Amygdala (tissue), 56 donors: Measurements from ENCODE around the gene CDK16.

Experiments used
- DNase-seq, 56 donors: peaks; one replicate each; lab custom pipeline; 2025; lab: John Stamatoyannopoulos, UW

Gene CDK16

DNA sequence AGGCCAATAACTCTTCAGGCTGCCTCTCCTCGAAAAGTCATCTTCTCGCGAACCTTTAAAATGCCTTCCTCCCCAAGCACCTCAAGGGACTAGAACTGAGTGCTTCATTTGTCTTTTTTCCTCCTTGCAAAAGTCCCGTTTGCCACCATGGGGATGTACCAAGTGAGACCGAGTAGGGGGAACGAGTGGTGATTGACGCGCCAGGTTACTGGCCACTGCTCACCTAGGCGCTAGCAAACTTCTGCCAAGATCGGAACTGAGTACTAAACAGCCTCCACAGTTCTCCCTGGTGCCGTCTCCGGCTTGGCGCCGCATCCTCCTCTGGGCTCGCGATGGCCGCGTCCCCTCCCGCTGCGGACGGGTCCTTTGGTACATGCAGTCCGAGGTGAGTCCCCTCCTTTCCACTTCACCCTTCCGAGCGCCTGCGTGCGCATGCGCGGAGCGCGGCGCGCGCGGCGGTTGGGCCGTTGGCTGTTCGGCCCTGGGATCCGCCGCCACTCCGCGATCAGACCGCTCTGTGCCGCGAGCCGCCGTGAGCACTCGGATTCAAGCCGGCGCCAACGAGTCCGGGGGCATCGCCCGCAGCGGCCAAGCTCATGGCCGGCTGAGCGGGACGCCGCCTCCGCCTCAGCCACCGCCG, at the start of gene CDK16:
Gene CDK16 (plus strand): TSS at position 402 of the 640 bp plus-strand sequence. CDS start 4,877 bp downstream, outside the sequence.
- DNase-seq, result peak in 55 of 56 donors; percentile 5 to 91 (median 69)

DNA sequence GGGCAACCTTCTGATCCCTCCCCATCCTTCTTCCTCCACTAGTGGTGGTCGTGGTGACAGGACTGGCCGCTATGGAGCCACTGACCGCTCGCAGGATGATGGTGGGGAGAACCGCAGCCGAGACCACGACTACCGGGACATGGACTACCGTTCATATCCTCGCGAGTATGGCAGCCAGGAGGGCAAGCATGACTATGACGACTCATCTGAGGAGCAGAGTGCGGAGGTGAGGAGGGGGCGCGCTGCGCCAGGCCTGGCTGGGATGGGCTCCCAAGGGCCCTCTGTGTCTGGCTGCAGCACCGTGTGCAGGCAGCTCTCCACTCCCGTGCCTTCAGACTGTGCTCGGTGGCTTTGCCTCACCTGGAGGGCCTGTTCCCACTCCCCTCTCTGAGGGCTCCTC, 49.2 kb upstream of the CDK16 start:
- DNase-seq, result no peak

DNA sequence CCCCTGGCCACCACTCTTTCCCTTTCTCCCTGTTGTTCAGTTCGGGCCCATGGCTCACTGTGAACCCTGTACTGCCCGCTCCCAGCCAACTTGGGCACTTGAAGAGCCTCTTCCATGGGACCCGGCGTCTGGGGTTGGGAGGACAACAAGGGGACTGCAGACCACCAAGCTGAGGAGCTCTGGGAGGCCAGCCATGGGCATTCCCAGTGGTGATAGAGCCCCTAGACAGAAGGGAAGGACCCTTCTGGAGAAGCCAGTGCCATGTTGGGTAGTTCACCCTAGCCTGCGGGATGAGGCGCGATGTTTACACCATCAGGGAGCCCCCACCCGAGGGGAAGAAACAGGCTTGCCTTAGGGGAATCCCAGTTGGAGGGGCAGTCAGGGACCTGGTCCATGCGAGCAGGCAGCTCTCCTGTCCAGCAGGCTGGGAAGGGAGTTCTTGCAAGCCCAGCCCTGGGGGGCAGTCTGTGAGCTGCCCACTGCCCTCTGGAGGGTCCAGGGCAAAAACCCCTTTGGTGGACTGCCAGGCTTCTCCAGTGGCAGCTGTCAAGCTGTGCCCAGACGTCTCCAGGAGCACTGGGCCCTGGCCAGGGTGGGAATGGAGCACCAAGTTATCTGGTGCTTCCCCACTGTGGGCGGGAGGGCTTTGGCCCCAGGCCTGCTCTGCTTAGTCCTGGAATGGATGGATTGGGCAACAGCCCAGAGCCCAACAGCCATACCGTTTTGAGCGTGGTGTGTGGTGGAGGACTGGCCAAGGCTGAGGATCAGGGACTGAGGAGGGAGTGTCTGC, 48.6 kb upstream of the CDK16 start:
- DNase-seq, result no peak

DNA sequence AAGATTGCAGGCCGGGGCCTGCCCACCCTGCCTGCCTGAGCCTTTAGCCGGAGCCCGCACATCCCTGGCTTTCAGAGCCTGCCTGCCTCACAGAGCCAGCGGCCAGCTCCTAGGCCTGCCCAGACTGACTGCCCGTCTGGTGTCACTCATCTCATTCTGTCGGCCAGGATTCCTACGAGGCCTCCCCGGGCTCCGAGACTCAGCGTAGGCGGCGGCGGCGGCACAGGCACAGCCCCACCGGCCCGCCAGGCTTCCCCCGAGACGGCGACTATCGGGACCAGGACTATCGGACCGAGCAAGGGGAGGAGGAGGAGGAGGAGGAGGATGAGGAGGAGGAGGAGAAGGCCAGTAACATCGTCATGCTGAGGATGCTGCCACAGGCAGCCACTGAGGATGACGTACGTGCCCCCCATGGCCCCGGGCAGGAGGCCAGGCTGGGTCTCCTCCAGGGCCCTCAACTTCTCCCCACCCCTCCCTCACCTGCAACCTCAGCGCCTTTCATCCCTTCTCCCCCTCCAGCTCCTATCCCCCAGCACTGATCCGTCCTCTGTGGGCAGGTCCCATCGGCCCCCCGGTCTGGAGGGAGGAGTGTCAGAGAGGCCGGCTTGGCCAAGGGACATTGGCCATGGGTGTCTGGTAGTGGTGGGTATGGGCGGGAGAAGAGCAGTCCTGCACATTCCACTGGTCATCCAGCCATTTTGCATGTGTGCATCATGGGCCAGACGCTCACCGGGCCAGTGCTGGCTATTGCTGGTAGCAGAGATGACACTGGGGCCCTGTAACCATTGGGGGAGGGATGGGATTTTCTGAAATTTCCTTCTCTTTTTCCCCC, 47.4 kb upstream of the CDK16 start:
- no peak for DNase-seq

DNA sequence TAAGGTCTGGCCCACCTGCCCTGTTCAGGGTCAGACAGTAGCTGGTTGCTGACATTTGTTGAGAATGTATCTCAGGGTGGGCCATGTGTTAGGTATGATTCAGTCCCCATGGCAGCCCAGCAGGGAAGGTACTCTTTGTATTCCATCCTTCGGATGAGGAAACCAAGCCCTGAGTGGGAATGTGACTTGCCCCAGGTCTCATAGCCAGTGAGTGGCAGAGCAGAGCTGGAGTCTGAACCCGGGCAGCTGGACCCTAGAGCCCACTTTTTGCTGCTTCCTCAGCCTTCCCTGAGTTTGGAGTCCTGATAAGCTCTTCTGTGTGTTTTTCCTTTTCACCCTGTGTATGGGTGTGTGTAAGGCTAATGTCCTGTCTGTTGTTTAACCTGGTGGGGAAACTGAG, 46.5 kb upstream of the CDK16 start:
- no peak for DNase-seq

DNA sequence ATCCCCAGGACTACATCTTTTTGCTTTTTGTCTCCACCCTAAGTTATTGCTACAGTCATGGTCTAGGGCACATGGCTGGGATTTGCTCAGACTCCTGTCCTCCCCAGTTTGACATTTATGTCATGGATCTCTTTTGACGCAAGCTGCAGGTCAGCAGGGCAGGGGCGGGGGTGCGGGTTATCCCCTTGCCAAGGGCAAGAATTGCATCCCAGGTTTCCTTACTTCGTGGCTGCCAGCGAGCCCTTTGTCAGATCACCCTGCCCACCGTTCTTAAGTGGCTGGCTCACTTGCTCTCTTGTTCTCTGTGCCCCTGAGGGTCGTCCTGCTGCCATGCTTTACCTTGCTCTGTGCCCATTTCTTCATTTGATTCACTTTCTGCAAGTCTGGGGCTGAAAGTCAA, 45.9 kb upstream of the CDK16 start:
- no peak for DNase-seq

DNA sequence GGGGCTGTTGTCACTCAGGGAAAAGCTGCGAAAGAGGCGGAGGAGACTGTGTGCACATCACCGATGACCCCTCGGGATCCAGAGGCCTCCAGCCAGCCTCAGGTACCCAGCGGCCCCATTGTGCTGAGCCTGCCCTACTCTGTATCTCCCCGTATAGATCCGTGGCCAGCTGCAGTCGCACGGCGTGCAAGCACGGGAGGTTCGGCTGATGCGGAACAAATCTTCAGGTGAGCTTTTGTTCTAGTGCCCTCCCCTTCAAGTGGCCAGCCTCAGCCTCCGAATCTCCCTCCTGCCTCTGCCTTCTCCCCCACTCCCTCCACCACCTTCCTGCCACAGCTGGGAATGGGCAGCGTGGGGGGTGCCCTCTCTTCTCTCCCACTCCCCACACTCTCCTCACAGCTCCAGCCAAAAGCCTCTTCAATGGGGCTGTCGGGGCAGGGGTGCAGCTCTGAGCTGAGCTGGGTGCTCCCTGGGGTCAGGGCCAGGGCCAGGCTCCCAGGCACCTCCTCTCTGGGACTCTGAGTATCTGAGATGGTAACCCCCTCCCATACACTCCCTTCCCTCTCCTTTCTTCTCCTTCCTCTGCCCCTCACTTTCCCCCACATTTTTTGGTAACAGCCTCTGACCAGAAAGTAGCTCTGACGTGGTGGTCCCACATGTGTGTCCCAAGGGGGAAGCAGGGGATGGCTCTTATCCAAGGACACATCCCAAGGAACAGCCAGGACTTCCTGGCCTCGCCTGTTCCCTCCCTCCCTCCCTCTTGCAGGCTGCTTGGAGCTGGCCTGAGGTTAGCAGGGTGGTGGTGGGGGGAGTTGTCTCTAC, 45.3 kb upstream of the CDK16 start:
- no peak for DNase-seq

DNA sequence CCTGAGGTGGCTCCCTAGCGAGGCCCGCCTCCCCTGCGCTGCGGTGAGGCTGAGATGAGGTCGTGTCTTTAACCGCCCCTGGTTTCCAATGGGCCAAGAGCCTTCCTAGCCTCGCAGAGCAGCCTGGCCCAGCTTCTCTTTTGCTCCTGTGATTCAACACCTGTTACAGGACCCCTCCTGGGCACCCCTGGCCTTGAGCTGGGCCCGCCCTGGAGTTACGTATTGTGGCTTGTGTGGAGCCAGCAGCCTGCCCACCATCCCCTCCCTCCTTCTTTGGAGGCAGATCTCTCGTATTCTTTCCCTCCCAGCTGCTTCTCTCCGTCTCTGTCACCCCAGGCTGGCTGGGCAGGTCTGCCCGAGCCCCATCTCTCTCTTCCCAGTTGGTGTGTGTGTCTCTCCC, 44.1 kb upstream of the CDK16 start:
- DNase-seq, result no peak

DNA sequence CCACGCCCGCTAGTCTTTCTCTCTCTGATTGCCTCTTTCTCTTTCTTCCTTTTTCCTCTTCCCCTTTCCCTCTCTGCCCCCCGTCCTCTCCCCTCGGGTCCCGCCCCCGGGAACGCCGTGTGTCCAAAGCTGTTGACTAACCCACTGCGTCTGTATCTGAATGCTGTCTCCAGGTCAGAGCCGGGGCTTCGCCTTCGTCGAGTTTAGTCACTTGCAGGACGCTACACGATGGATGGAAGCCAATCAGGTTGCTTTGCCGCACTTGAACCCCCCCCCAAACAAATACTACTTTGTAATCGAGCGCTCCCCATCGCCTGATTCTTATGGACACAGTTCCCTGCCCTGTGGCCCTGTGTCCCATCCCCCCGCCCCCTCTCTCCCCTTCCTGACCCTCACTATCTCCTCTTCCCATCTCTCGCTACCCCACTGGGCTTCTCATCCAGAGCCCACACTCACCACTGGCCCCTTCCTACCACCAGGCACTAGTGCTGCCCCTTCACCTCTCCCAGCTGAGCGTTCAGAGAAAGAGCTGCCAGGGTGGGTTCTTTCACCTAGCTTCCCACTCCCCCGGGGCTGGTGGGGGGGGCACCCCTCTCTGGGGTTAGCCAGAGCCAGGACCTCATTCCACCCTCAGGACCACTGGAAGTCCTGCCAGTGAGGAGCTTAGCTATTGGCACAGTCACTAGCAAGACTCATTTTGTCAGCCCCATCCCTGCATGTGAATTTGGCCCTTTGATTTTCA, 43.5 kb upstream of the CDK16 start:
- no peak for DNase-seq

DNA sequence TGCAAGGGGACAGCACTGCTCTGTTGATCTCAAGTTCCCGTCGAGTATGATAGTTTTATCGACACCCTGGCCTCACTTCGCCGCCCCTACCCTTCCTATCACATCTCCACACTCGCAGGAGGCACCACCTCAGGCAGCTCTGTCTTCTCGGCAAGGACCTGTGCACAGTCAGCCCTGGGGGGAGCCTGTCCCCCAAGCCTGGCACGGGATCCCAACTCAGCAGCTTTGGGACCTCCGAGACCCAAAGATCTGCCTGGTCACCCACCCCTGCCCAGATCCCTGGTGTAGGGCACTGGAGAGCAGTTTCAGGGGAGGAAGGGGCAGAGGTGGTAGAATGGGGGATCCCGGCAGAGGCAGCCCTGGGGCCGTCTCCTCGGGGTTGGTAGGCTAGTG, 42.9 kb upstream of the CDK16 start:
- DNase-seq, result no peak

DNA sequence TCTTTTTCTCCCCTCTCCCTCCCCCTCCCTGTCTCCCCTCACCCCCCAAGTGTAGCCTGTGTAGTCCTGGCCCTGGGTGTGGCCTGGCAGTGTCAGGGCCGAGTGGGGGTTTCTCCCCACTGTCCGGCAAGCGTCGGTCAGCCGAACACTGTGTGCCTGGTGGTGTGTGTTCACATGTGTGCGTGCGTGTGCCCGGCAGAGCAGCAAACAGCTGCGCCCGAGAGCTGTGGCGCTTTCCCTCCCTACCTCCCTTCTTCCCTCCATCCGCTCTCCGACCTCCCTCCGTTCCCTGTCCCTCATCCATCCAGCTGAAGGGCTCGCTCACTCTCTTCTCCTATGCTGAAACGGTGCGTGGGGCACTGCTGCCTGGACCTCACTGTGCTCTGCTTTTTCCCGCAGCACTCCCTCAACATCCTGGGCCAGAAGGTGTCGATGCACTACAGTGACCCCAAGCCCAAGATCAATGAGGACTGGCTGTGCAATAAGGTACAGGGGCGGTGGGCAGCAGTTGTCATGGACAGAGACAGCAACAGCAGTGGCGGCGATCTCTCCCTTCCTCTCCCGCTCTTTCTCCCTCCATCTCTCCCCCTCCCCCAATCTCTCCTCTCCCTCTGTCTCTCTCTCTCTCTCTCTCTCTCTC, 42.3 kb upstream of the CDK16 start:
- DNase-seq, result no peak

DNA sequence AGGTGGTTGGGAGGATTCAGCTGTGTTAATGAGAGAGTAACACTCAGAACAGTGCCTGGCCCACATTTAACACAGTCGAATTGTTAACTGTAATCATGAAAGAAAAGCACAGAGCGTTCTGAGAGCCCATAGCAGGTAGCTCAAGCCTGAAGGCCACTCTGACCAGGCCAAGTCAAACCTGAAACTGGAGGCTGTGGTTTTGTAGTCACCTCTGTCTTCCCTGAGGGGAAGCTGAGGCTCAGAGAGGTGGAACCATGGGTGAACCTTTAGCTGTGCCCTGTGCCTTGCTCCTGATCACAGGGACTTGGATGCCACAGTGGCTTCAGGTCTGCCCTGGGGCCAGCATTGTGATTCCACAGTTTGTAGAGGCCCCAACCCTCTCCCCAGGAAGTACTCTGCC, 41.4 kb upstream of the CDK16 start:
- DNase-seq, result no peak

DNA sequence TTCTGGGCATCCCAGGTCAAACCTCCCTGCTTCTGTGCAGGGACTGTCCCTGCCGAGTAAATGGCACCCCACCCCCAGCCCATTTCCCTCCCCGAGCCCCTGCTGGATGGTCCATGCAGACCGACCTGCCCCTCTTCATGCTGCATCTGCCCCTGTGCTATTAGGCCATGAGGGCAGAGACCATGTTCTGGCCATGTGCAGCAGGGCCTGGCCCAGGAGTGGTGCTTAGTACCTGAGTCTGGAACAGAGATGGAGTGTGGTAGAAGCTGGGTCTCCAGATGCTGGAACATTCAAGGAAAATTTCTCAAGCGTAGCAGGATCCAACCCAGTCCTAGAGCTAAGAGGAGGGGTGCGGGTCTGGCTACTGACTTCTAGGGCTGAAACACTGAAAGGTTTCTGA, 40.1 kb upstream of the CDK16 start:
- no peak for DNase-seq

DNA sequence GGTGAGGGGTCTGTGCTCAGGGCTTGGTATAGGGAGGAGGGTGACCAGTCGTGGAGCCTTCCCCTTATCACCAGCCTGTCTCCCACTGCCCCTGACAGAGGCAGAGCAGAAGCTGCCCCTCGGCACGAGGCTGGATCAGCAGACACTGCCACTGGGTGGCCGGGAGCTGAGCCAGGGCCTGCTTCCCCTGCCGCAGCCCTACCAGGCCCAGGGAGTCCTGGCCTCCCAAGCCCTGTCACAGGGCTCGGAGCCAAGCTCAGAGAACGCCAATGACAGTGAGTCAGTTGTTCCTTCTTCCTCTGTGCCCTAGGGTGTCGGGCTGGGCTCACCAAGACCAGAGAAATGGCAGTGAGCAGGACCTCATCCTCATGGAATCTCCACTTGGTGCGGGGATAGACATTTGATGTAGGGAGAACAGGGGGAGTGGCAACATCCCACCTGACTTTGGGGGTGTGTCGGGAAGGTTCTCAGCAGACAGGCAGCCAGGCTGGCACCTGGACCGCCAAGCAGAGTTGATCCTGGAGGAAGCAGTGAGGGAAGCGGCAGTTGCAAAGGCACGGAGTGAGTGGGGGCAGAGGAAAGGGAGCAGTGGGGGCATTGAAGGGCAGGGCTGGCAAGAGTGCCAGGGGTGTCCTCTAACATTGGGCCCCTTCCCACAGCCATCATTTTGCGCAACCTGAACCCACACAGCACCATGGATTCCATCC, 39.1 kb upstream of the CDK16 start:
- peak in 44 of 56 donors; percentile 0 to 71 (median 26) for DNase-seq

DNA sequence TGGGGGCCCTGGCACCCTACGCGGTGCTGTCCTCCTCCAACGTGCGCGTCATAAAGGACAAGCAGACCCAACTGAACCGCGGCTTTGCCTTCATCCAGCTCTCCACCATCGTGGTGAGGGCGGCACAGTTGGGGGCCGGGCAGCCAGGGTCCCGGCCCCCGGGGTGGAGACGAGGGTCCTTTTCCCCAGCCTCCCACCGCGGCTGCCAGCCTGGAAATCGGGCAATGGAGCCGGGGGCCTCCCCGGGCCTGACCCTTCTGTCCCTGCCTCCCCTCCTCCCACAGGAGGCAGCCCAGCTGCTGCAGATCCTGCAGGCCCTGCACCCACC, 38.6 kb upstream of the CDK16 start:
- DNase-seq, result no peak

DNA sequence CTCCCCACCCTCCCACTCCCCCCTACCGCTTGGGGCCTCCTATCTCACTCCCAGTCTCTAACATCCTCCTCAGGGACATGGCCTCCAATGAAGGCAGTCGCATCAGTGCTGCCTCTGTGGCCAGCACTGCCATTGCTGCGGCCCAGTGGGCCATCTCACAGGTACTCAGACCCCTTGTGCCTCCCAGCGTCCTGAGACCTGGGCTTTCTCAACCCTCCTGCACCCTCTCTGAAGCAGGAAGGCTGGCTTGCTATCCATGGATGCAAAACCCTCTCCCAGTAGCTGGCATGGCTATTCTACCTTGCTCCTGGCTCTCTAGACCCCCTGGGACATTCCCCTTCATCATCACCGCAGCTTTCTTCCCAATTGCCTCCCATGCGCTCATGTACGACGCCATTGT, 38.1 kb upstream of the CDK16 start:
- no peak for DNase-seq

DNA sequence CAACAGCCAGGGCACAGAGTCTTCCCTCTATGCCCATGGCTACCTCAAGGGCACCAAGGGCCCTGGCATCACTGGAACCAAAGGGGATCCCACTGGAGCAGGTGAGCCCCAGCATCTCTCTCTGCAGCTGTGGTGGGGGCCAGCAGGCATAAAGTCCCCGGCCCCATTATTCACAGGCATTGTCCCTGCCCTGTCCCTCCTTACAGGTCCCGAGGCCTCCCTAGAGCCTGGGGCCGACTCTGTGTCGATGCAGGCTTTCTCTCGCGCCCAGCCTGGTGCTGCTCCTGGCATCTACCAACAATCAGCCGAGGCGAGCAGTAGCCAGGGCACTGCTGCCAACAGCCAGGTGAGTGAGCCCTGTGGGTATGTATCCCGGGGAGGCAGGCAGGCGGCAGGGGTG, 37.2 kb upstream of the CDK16 start:
- DNase-seq, result no peak

DNA sequence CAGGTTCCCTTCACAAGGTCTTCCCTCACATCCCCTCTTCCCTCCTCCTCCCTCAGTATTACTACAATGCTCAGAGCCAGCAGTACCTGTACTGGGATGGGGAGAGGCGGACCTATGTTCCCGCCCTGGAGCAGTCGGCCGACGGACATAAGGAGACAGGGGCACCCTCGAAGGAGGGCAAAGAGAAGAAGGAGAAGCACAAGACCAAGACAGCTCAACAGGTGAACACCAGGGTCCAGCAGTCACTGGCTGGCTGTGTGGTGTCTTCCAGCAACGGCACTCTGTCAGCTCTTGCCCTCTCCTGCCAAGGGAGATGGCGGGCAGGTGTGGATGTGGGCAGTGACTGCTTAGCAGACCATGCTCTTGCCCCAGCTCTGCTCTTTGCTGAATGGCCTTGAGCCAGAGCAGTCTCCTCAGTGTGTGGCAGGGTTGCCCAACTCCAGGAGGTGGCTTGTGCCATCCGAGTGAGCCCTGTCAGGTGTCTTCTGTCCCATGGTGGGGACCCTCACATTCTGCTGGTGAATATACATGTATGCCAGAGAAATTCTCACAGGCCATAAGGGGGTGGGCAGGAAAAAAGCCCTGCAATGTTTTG, 36.3 kb upstream of the CDK16 start:
- no peak for DNase-seq
